HEK293T (cell line): Measurements from ENCODE around the gene EPHA2.
A peak's percentile ranks its signal among the peaks of the same experiment; 100 is the strongest.
"Not testable (repeated sequence)": the region's sequence is repeated elsewhere in the genome, so short reads cannot be mapped to it uniquely, and the experiment has no call there.

Experiments used
- CTCF ChIA-PET: fragments of 350-600 bp; formaldehyde crosslinking; extraction: SDS; loops from one replicate; lab custom pipeline; 2021; ENCODE audit warnings: antibody characterized with exemption, inconsistent platforms; lab: Yijun Ruan, JAX
- POLR2A ChIA-PET: fragments of 350-600 bp; formaldehyde crosslinking; extraction: SDS; loops from one replicate; lab custom pipeline; 2020; ENCODE audit warnings: antibody characterized with exemption, inconsistent platforms; lab: Yijun Ruan, JAX
- DNase-seq: peaks from one replicate; pipeline ENCODE4 v3.0.0; 2012; ENCODE audit warnings: mixed read lengths; ENCODE audit errors: extremely low spot score
- ARNT ChIP-seq: fragments of 450-650 bp; IDR thresholded peaks from 2 replicates; pipeline ENCODE4 v1.6.1; 2017; ENCODE audit warnings: mild to moderate bottlenecking
- BHLHE40 ChIP-seq: fragments of 450-650 bp; IDR thresholded peaks from 2 replicates; pipeline ENCODE4 v1.6.1; 2016; ENCODE audit warnings: mild to moderate bottlenecking, moderate library complexity, borderline replicate concordance
- CTBP1 ChIP-seq: fragments of 450-650 bp; IDR thresholded peaks from 2 replicates; pipeline ENCODE4 v1.6.1; 2016; ENCODE audit warnings: borderline replicate concordance
- ELF4 ChIP-seq: fragments of 450-650 bp; IDR thresholded peaks from 2 replicates; pipeline ENCODE4 v1.6.1; 2017; ENCODE audit warnings: antibody characterized with exemption
- FOXA1 ChIP-seq: fragments of 450-650 bp; IDR thresholded peaks from 2 replicates; pipeline ENCODE4 v1.6.1; 2016; ENCODE audit warnings: mild to moderate bottlenecking
- FOXK2 ChIP-seq: fragments of 450-650 bp; IDR thresholded peaks from 2 replicates; pipeline ENCODE4 v1.6.1; 2016; ENCODE audit warnings: mild to moderate bottlenecking
- FOXM1 ChIP-seq: fragments of 450-650 bp; IDR thresholded peaks from 2 replicates; pipeline ENCODE4 v1.6.1; 2017; ENCODE audit warnings: mild to moderate bottlenecking, borderline replicate concordance
- HDGF ChIP-seq: fragments of 450-650 bp; IDR thresholded peaks from 2 replicates; pipeline ENCODE4 v1.6.1; 2017; ENCODE audit warnings: antibody characterized with exemption, borderline replicate concordance
- L3MBTL2 ChIP-seq: fragments of 450-650 bp; conservative IDR thresholded peaks from 2 replicates; pipeline ENCODE4 v1.6.1; 2016; ENCODE audit warnings: mild to moderate bottlenecking
- LEF1 ChIP-seq: fragments of 450-650 bp; IDR thresholded peaks from 2 replicates; pipeline ENCODE4 v1.6.1; 2017; ENCODE audit warnings: mild to moderate bottlenecking, borderline replicate concordance
- NFRKB ChIP-seq: fragments of 450-650 bp; IDR thresholded peaks from 2 replicates; pipeline ENCODE4 v1.6.1; 2016; ENCODE audit warnings: mild to moderate bottlenecking, moderate library complexity
- PKNOX1 ChIP-seq: fragments of 450-650 bp; IDR thresholded peaks from 2 replicates; pipeline ENCODE4 v1.6.1; 2016
- SP1 ChIP-seq: fragments of 450-650 bp; IDR thresholded peaks from 2 replicates; pipeline ENCODE4 v1.6.1; 2017
- SUZ12 ChIP-seq: fragments of 450-650 bp; IDR thresholded peaks from 2 replicates; pipeline ENCODE4 v1.6.1; 2016; ENCODE audit warnings: mild to moderate bottlenecking
- TARDBP ChIP-seq: fragments of 450-650 bp; IDR thresholded peaks from 2 replicates; pipeline ENCODE4 v1.6.1; 2016
- ZNF384 ChIP-seq: fragments of 450-650 bp; IDR thresholded peaks from 2 replicates; pipeline ENCODE4 v1.6.1; 2016

The EPHA2 gene

GRCh38 chr1:16110456-16110855, 45.4 kb downstream of the EPHA2 start:
- no peak for DNase-seq
- TF ChIP-seq LEF1, result no peak
- no peak for TF ChIP-seq FOXA1
- TF ChIP-seq L3MBTL2, result no peak
- TF ChIP-seq ELF4, result no peak
- TF ChIP-seq HDGF, result no peak
- no peak for TF ChIP-seq FOXM1
- TF ChIP-seq NFRKB, result no peak
- no peak for TF ChIP-seq BHLHE40
- TF ChIP-seq TARDBP, result no peak
- no peak for TF ChIP-seq CTBP1
- TF ChIP-seq SP1, result no peak
- no peak for TF ChIP-seq ARNT
- POLR2A ChIA-PET, result no interaction called here
- CTCF ChIA-PET, result interaction anchor here (0.8 kb wide), 2 partner anchors 32 to 41 kb away, joined by 3 read pairs; no protein-coding TSS in a partner anchor

GRCh38 chr1:16109571-16109970, 46.3 kb downstream of the EPHA2 start:
- DNase-seq, result no peak
- CTCF ChIA-PET, result no interaction called here
- POLR2A ChIA-PET, result no interaction called here
- TF ChIP-seq CTBP1 (no peak), FOXM1 (no peak), FOXK2 (no peak), ZNF384 (no peak), LEF1 (no peak), TARDBP (no peak), L3MBTL2 (no peak), NFRKB (no peak), HDGF (no peak), FOXA1 (no peak), SP1 (no peak), PKNOX1 (no peak), ELF4 (no peak), SUZ12 (no peak), BHLHE40 (no peak), ARNT (no peak)

GRCh38 chr1:16107039-16107438, 48.8 kb downstream of the EPHA2 start:
- DNase-seq, POLR2A ChIA-PET: not testable (repeated sequence)
- CTCF ChIA-PET, result interaction anchor here (1.2 kb wide), 1 partner anchor 25 kb away, joined by 4 read pairs; no protein-coding TSS in a partner anchor

- POLR2A ChIA-PET, result no interaction called here
- TF ChIP-seq TARDBP, result no peak
- TF ChIP-seq SP1, result no peak
- TF ChIP-seq LEF1, result no peak
- 0 out of 2 replicates have a peak, but pooled peaks have one; percentile 23 for TF ChIP-seq L3MBTL2
- no peak for TF ChIP-seq PKNOX1
- CTCF ChIA-PET, result no interaction called here
- DNase-seq, result no peak
These were observed 54.2 kb downstream of the EPHA2 start for GRCh38 chr1:16101623-16102022.

GRCh38 chr1:16099412-16099811, 56.5 kb downstream of the EPHA2 start:
- DNase-seq, result no peak
- TF ChIP-seq CTBP1 (no peak), ELF4 (no peak), FOXK2 (no peak), L3MBTL2 (no peak), TARDBP (no peak), BHLHE40 (no peak), NFRKB (no peak), HDGF (no peak), SP1 (no peak), SUZ12 (no peak), ARNT (no peak), FOXM1 (no peak)
- ChIA-PET CTCF (interaction anchor here (1.0 to 1.4 kb wide), 2 partner anchors 17 to 20 kb away, joined by 3 read pairs; no protein-coding TSS in a partner anchor), POLR2A (no interaction called here)

- CTCF ChIA-PET, result no interaction called here
- POLR2A ChIA-PET, result no interaction called here
- TF ChIP-seq CTBP1, result no peak
- TF ChIP-seq BHLHE40, result no peak
- no peak for TF ChIP-seq SUZ12
- DNase-seq, result no peak
These were observed 60.4 kb downstream of the EPHA2 start for GRCh38 chr1:16095447-16095846.

GRCh38 chr1:16094453-16095158, 61.3 kb downstream of the EPHA2 start:
- no peak for DNase-seq
- ChIA-PET CTCF (no interaction called here), POLR2A (no interaction called here)
- TF ChIP-seq BHLHE40 (no peak), LEF1 (no peak)
